NCI-H187 treated with DMSO at 0.1 percent for 48 hours (cell line): ENCODE results near the gene KCTD16.

Experiments used
- DNase-seq: peaks from one replicate; lab custom pipeline; 2025; lab: John Stamatoyannopoulos, UW

KCTD16 gene

DNA sequence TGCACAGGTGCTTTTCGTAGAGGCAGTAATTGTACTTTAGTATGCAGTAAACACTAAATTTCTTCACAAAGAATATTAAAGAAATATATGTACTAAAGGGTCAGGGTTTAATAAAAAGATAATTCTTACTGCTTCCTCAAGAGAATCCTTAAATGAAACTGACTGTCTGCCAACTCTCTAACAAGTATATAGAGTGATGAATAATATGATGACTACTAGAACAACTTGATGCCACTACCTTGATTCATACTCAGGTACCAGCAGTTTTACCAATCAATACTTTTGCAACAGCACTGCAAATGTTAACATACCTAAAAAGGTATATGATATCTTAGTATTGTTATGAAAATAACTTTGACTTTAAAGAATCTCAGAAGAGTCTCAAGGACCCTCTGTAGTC lies 4.0 kb upstream of the KCTD16 start:
- no peak for DNase-seq

GRCh38 chr5:144167998-144168397 lies 2.7 kb upstream of the KCTD16 start:
- no peak for DNase-seq

DNA sequence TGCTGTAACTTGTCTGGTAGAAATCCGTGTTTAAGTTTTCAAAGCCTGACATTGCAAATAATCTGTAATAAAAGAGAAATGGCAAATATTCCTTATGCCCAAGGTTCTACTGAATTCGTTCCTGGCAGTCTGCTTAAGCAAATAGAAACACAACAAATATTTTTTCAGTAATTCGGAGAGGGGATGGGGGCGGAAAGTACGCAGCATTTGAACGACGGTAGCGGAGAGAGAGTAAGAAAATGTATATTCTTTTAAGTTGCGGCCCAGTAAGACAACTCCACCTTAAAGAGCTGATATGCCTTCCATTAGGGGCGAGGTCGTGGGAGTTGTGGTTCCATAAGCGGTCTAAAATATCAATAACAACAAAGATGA lies 783 bp upstream of the KCTD16 start:
- DNase-seq, result no peak

DNA sequence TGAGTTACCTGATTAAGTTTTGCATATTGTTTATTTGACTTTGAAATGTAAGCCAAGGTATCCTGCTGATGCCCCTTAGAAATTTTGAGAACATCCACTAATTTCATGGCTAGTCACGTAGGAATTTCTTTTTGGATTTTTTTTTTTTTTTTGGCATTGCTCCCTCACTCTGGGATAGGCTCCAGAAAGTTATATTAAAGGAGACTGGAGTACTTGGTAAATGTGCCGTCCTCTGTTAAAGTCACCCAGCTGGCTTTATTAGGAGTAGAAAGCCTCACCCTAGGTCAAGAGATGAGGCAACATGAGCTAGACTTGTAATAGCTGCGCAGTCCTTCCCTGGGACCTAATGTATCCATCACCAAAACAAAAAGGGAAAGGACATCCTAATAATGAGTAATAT lies 3.1 kb downstream of the KCTD16 start:
- DNase-seq, result no peak

GRCh38 chr5:144177548-144177947 lies 6.9 kb downstream of the KCTD16 start:
- DNase-seq, result no peak

- no peak for DNase-seq
Observed at GRCh38 chr5:144179226-144179625, 8.6 kb downstream of the KCTD16 start.

- DNase-seq, result no peak
Observed at GRCh38 chr5:144183254-144183889, 12.7 kb downstream of the KCTD16 start.

DNA sequence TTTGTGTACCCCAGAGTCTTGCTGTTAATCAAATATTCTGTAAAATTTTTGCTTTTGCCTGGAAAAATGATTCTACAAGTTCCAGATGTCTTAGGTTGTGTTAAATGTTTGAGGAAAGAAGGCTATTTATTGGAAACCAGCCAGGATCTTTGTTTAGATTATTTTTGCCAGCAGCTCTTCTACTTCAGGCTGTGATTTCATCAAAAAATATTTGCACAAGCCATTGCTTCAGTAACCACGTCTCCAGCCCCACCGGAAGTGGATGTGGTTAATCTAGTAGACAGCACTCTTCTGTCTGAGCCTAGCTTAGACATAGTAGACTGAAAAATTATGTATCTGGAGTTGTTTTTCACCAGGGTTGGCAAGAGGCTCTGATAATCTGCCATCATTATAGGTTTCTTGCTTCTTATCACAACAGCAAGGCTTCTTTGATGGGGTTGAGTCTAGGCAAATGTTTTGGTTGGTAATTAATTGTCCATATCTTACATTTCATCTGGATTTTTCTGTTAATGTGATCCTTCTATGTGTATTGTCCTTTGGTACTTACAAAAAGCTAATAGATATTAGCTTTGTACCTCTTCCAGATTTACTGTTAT lies 17.1 kb downstream of the KCTD16 start:
- DNase-seq, result no peak

- no peak for DNase-seq
Observed at GRCh38 chr5:144189800-144190429, 19.2 kb downstream of the KCTD16 start.

DNA sequence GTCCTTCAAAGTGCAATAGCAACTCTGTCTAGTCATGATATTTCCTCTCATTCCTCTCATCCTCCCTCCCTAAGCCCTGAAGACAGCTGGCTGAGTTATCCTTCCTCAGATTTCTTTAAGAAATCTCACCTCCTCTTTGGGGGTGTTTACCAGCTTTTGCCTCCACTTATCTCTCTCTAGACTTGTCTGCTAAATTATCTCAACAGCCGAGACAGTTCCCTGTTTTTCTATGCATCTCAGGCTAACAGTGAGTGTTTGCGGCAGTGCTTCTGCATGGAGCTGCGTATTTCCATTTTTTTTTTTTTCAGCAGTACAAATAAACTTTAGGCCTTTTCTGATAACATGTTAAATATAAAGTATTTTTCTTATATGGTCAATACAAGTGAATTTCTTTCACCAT lies 20.9 kb downstream of the KCTD16 start:
- DNase-seq, result no peak

GRCh38 chr5:144191998-144192397 lies 21.3 kb downstream of the KCTD16 start:
- DNase-seq, result no peak

GRCh38 chr5:144192661-144193060 lies 22.0 kb downstream of the KCTD16 start:
- no peak for DNase-seq

DNA sequence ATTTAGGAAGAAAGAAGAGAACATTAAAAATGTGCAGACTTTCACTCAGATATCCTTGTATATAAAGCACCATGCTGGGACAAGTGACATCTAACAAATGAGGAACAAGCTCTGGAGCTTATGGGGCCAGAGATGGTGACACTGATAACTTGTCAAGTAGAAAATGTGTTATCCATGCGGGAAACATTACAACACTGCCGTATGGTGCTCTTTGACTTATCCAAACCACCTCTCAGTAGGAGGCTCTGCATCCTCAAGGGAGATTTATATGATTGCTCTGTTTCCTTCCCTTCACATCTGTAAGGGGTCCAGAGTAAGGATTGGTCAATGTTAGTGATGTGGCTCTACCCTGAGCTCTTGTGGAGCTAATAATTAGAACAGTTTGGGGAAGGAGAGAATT lies 23.5 kb downstream of the KCTD16 start:
- DNase-seq, result no peak

- DNase-seq, result no peak
Observed at GRCh38 chr5:144195448-144195847, 24.8 kb downstream of the KCTD16 start.

GRCh38 chr5:144196612-144197011 lies 25.9 kb downstream of the KCTD16 start:
- DNase-seq, result no peak

- no peak for DNase-seq
Observed at GRCh38 chr5:144198386-144198785, 27.7 kb downstream of the KCTD16 start.

DNA sequence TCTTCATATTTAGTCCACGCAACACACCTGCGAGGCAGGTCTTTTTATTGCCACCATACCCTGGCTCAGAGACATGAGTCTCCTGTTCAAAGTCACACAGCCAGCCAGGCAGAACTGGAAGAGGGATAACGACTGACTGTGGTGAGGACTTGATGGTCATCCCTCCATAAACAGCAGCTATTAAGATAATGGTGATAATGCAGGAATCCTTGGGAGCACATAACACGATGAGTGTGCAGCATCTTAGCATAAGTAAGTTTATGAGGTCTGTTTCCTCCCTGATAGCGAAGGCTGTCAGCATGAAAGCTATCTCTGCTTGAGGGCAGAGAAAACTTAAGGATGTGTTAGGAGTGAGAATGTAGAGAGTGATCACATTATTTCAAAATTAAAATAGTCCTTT lies 30.9 kb downstream of the KCTD16 start:
- no peak for DNase-seq

GRCh38 chr5:144202072-144202471 lies 31.4 kb downstream of the KCTD16 start:
- DNase-seq, result no peak

- DNase-seq, result no peak
Observed at GRCh38 chr5:144202726-144203125, 32.1 kb downstream of the KCTD16 start.

GRCh38 chr5:144203750-144204596 lies 33.3 kb downstream of the KCTD16 start:
- peak; percentile 44 for DNase-seq

GRCh38 chr5:144205141-144205551 lies 34.5 kb downstream of the KCTD16 start:
- DNase-seq, result no peak

DNA sequence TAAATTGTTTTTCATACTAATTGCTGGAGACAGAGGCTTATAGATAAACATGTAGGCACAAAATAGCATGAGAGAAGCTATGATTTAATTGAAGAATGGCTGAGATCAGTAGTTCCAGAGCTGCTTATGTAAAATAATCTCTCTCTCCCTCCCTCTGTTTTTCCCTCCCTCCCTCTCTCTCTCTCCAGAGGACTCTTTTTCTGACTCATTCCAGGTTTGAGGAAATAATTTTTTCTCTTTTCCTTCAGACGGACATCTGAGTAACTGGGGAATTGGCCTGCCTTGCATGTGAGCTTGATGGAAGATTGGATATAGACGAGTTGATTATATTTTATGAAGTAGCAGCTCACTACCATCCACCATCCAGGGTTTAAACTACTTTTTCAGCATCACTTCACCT lies 35.5 kb downstream of the KCTD16 start:
- DNase-seq, result no peak
